ENCODE data around the gene RANBP9. TPM values are rescaled to one million over a fixed set of nuclear protein-coding genes. Genes with fewer than 3 reads are reported as not detected.
A peak's percentile ranks its signal among the peaks of the same experiment; 100 is the strongest.

Gene RANBP9
- total RNA-seq, 1 donor from 2014 or later, result 39.1 TPM

DNA sequence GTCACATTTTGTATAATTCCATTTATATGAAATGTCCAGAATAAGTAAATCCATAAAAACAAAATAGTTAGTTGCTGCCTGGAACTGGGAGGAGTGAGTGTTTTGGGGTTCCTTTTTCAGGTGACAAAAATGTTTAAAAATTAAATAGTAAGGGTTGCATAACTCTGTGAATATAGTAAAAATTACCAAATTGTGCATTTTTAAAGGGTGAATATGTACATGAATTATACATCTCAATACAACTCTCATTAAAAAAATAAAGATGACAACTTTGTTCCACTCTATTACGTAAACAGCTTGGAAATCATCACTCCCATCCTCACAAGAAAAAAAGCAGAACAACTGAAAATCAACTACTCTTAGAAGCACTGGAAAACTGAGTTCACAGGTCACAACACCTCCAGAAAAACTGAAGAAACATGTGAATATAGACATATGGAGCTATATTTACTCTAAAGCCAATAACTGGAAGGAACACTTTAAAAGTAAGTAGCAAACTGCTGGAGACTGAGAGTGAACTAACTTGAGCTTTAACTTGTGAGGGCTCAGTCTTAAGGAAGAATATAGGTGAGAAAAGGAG, 40.0 kb downstream of the RANBP9 start:
- no peak overlapping the region for H3K4me3 ChIP-seq (ENCODE audit: low read length in 3 of 3)
- no peak overlapping the region for H3K27ac ChIP-seq (ENCODE audit: low read depth, low read length)
- no peaks in the 10 kb centered on the region for H3K36me3 ChIP-seq (ENCODE audit: control insufficient read depth in 3 of 3, insufficient read depth in 3 of 3, low read length in 3 of 3)
- no peaks in the 10 kb centered on the region for H3K27me3 ChIP-seq (ENCODE audit: control insufficient read depth in 3 of 3, insufficient read depth in 3 of 3, low read length in 3 of 3)
- H3K4me1 ChIP-seq (ENCODE audit: control insufficient read depth in 3 of 3, insufficient read depth in 3 of 3, low read length in 3 of 3), result peaks cover 0 to 2% (median 0%) of the 10 kb centered on the region in 3 donors
- peaks cover 0 to 2% (median 0%) of the 10 kb centered on the region in 3 donors for H3K9me3 ChIP-seq (ENCODE audit: control insufficient read depth in 3 of 3, low read length in 3 of 3)
- peak overlapping the region in 1 of 3 donors; percentile 47 for H3K9ac ChIP-seq (ENCODE audit: low read depth in 1 of 3, low read length in 3 of 3)

- no peaks in the 10 kb centered on the region for H3K36me3 ChIP-seq (ENCODE audit: control insufficient read depth in 3 of 3, insufficient read depth in 3 of 3, low read length in 3 of 3)
- peaks cover 0 to 4% (median 0%) of the 10 kb centered on the region in 3 donors for H3K4me1 ChIP-seq (ENCODE audit: control insufficient read depth in 3 of 3, insufficient read depth in 3 of 3, low read length in 3 of 3)
- no peaks in the 10 kb centered on the region for H3K27me3 ChIP-seq (ENCODE audit: control insufficient read depth in 3 of 3, insufficient read depth in 3 of 3, low read length in 3 of 3)
- no peak overlapping the region for H3K27ac ChIP-seq (ENCODE audit: low read depth, low read length)
- no peak overlapping the region for H3K4me3 ChIP-seq (ENCODE audit: low read length in 3 of 3)
- H3K9ac ChIP-seq (ENCODE audit: low read depth in 1 of 3, low read length in 3 of 3), result no peak overlapping the region
- H3K9me3 ChIP-seq (ENCODE audit: control insufficient read depth in 3 of 3, low read length in 3 of 3), result no peaks in the 10 kb centered on the region
Measured at GRCh38 chr6:13669476-13669875, 42.2 kb downstream of the RANBP9 start.

DNA sequence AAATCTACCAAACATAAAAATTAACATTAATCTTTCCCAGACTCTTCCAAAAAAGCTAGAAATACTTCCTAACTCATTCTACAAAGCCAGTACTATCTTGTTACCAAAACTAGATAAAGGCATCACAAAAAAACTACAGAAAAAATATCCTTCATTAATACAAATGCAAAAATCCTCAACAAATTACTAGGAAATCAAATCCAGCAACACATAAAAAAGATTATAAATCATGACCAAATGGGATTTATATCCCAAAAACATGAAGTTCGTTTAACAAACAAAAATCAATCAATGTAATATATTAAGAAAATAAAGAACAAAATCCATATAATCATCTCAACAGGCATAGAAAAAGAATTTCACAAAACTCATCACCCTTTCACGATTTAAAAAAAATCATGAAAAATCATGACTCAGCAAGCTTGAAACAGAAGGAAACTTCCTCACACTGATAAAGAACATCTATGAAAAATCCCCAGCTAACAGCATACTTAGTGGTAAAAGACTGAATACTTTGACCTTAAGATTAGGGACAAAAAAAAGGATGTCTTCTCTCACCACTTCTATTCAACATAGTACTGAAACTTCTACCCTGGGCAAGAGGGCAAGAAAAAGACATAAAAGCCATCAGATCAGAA, 43.2 kb downstream of the RANBP9 start:
- H3K27me3 ChIP-seq (ENCODE audit: control insufficient read depth in 3 of 3, insufficient read depth in 3 of 3, low read length in 3 of 3), result no peaks in the 10 kb centered on the region
- no peak overlapping the region for H3K4me3 ChIP-seq (ENCODE audit: low read length in 3 of 3)
- no peaks in the 10 kb centered on the region for H3K36me3 ChIP-seq (ENCODE audit: control insufficient read depth in 3 of 3, insufficient read depth in 3 of 3, low read length in 3 of 3)
- H3K9me3 ChIP-seq (ENCODE audit: control insufficient read depth in 3 of 3, low read length in 3 of 3), result no peaks in the 10 kb centered on the region
- H3K9ac ChIP-seq (ENCODE audit: low read depth in 1 of 3, low read length in 3 of 3), result no peak overlapping the region
- H3K4me1 ChIP-seq (ENCODE audit: control insufficient read depth in 3 of 3, insufficient read depth in 3 of 3, low read length in 3 of 3), result peaks cover under 1 to 6% (median under 1%) of the 10 kb centered on the region in 3 donors
- no peak overlapping the region for H3K27ac ChIP-seq (ENCODE audit: low read depth, low read length)

DNA sequence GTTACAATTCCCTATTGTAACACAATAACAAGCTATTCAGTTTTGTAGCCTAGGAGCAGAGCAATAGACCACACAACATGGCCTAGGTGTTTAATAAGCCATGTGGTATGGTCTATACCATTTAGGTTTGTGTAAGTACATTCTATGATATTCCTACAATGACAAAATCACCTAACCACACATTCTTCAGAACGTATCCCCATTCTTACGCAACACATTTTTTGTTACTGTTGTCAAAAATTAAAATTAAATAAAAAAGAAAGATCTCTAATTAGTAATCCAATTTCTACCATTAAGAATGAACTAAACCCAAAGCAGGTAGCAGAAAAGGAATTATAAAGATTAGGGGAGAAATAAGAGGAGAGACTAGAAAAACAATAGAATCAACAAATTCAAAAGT, 44.0 kb downstream of the RANBP9 start:
- peaks cover 3 to 6% (median 3%) of the 10 kb centered on the region in 3 donors for H3K4me1 ChIP-seq (ENCODE audit: control insufficient read depth in 3 of 3, insufficient read depth in 3 of 3, low read length in 3 of 3)
- H3K27ac ChIP-seq (ENCODE audit: low read depth, low read length), result no peak overlapping the region
- no peaks in the 10 kb centered on the region for H3K27me3 ChIP-seq (ENCODE audit: control insufficient read depth in 3 of 3, insufficient read depth in 3 of 3, low read length in 3 of 3)
- H3K9ac ChIP-seq (ENCODE audit: low read depth in 1 of 3, low read length in 3 of 3), result no peak overlapping the region
- no peak overlapping the region for H3K4me3 ChIP-seq (ENCODE audit: low read length in 3 of 3)
- H3K9me3 ChIP-seq (ENCODE audit: control insufficient read depth in 3 of 3, low read length in 3 of 3), result no peaks in the 10 kb centered on the region
- H3K36me3 ChIP-seq (ENCODE audit: control insufficient read depth in 3 of 3, insufficient read depth in 3 of 3, low read length in 3 of 3), result no peaks in the 10 kb centered on the region

DNA sequence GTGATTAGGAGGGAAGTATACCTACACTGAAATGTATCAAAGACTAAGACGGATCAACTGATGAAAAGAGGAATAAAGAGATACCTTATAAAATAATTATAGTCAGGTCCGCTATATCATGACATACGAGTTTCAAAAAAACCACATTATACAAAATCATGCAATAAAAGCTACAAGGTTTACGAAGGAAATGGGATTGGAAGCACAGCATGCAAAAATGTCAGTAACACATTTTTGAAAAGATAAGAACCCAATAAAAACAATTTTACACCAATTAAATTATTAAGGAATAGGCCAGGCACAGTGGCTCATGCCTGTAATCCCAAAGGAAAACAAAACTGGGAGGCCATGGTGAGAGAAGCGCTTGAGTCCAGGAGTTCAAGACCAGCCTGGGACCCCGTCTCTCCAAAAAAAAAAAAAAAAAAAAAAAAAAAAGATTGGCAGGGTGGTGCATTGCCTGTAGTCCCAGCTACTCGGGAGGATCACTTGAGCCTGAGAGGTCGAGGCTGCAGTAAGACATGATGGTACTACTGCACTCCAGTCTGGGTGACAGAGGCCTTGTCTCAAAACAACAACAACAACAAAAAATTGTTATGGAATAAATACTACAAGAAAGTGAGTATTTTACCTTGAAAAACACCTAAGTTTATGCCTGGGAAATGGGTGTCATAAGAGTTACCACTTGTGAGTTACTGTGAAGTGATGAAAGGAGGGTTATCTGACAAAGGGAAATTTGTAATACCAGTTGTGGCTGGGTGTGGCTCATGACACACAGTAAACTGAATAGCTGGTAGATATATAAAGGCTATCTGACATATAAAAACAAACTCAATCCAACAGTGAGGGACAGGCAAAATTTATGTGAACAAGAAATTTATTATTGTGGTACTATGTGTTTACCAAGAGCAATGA, 45.2 kb downstream of the RANBP9 start:
- Histone ChIP-seq H3K36me3 (ENCODE audit: control insufficient read depth in 3 of 3, insufficient read depth in 3 of 3, low read length in 3 of 3) (no peaks in the 10 kb centered on the region), H3K4me3 (ENCODE audit: low read length in 3 of 3) (no peak overlapping the region), H3K9ac (ENCODE audit: low read depth in 1 of 3, low read length in 3 of 3) (no peak overlapping the region), H3K27ac (ENCODE audit: low read depth, low read length) (no peak overlapping the region), H3K27me3 (ENCODE audit: control insufficient read depth in 3 of 3, insufficient read depth in 3 of 3, low read length in 3 of 3) (no peaks in the 10 kb centered on the region), H3K9me3 (ENCODE audit: control insufficient read depth in 3 of 3, low read length in 3 of 3) (no peaks in the 10 kb centered on the region), H3K4me1 (ENCODE audit: control insufficient read depth in 3 of 3, insufficient read depth in 3 of 3, low read length in 3 of 3) (peaks cover 3 to 9% (median 3%) of the 10 kb centered on the region in 3 donors)

DNA sequence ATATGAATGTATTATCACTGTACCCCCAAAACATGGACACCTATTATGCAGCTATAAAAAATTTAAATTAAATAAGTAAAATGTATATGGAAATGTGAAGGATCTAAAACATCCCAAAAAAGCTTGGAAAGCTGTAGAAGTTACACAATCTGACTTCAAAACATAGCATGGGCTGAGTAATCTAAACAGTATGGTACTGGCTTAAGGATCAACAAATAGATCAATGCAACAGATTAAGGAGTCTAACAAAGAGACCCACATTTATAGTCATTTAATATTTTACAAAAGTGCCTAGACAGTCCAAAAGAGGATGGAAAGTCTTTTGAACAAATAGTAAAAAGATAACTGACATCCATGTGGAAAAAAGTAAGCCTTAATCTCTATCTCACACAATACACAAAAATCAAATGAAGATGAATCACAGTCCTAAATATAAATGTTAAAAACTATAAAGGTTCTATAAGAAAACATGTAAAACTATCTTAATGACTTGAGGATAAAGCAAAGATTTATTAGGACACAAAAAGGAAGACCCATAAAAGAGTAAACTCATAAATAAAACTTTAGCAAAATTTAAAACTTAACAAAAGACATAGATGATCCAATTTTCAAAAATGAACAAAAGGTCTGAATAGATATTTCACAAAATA, 46.8 kb downstream of the RANBP9 start:
- H3K27ac ChIP-seq (ENCODE audit: low read depth, low read length), result no peak overlapping the region
- H3K36me3 ChIP-seq (ENCODE audit: control insufficient read depth in 3 of 3, insufficient read depth in 3 of 3, low read length in 3 of 3), result no peaks in the 10 kb centered on the region
- no peak overlapping the region for H3K9ac ChIP-seq (ENCODE audit: low read depth in 1 of 3, low read length in 3 of 3)
- H3K27me3 ChIP-seq (ENCODE audit: control insufficient read depth in 3 of 3, insufficient read depth in 3 of 3, low read length in 3 of 3), result no peaks in the 10 kb centered on the region
- H3K4me3 ChIP-seq (ENCODE audit: low read length in 3 of 3), result no peak overlapping the region
- H3K4me1 ChIP-seq (ENCODE audit: control insufficient read depth in 3 of 3, insufficient read depth in 3 of 3, low read length in 3 of 3), result peaks cover 3 to 12% (median 3%) of the 10 kb centered on the region in 3 donors
- H3K9me3 ChIP-seq (ENCODE audit: control insufficient read depth in 3 of 3, low read length in 3 of 3), result no peaks in the 10 kb centered on the region

DNA sequence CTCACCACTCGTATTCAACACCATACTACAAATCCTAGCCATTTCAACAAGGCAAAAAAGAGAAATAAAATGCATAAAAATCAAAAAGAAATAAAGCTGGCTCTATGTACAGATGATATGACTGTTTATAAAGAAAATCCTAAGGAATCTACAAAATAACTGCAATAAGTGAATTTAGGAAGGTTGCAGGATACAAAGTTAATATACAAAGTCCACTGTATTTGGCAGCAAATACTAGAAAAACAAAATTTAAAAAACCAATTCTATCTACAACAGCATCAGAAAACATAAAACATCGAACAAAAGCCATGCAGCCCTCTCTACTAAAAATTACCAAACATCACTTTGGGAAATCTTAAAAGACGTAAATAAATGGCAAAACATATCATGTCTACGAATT, 47.6 kb downstream of the RANBP9 start:
- Histone ChIP-seq H3K9me3 (ENCODE audit: control insufficient read depth in 3 of 3, low read length in 3 of 3) (no peaks in the 10 kb centered on the region), H3K27ac (ENCODE audit: low read depth, low read length) (no peak overlapping the region), H3K9ac (ENCODE audit: low read depth in 1 of 3, low read length in 3 of 3) (no peak overlapping the region), H3K4me3 (ENCODE audit: low read length in 3 of 3) (no peak overlapping the region), H3K36me3 (ENCODE audit: control insufficient read depth in 3 of 3, insufficient read depth in 3 of 3, low read length in 3 of 3) (no peaks in the 10 kb centered on the region), H3K4me1 (ENCODE audit: control insufficient read depth in 3 of 3, insufficient read depth in 3 of 3, low read length in 3 of 3) (peaks cover 3 to 12% (median 3%) of the 10 kb centered on the region in 3 donors), H3K27me3 (ENCODE audit: control insufficient read depth in 3 of 3, insufficient read depth in 3 of 3, low read length in 3 of 3) (no peaks in the 10 kb centered on the region)

DNA sequence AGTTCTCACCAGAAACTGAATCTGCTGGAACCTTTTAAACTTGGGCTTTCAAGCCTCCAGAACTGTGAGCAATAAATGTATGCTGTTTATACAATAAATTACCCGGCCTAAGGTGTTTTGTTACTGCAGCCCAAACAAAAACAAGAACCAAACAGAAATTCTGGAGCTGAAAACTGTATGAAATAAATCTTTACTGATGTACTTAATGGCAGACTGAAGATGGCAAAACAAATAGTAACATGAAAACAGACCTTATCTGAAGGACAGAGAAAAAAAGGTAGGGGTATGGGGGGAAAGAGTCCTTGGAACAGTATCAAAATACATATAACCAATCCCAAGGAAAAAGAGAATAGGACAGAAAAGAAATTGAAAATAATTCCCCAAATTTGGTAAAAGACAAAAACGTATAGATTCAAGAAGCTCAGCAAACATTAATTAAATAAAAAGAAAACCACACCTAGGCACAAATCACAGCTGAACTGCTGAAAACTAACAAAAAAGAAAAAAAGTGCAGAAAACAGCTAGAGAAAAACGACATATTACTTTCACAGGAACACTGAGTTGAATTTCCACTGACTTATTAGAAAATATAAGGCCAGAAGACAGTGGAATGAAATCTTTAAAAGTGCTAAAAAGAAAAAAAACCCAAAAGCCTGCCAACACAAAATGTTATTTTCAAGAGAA, 48.8 kb downstream of the RANBP9 start:
- Histone ChIP-seq H3K4me1 (ENCODE audit: control insufficient read depth in 3 of 3, insufficient read depth in 3 of 3, low read length in 3 of 3) (peaks cover 3 to 12% (median 3%) of the 10 kb centered on the region in 3 donors), H3K36me3 (ENCODE audit: control insufficient read depth in 3 of 3, insufficient read depth in 3 of 3, low read length in 3 of 3) (no peaks in the 10 kb centered on the region), H3K9ac (ENCODE audit: low read depth in 1 of 3, low read length in 3 of 3) (no peak overlapping the region), H3K27me3 (ENCODE audit: control insufficient read depth in 3 of 3, insufficient read depth in 3 of 3, low read length in 3 of 3) (no peaks in the 10 kb centered on the region), H3K9me3 (ENCODE audit: control insufficient read depth in 3 of 3, low read length in 3 of 3) (no peaks in the 10 kb centered on the region), H3K27ac (ENCODE audit: low read depth, low read length) (no peak overlapping the region), H3K4me3 (ENCODE audit: low read length in 3 of 3) (no peak overlapping the region)

- H3K4me1 ChIP-seq (ENCODE audit: control insufficient read depth in 3 of 3, insufficient read depth in 3 of 3, low read length in 3 of 3), result peaks cover 3 to 10% (median 3%) of the 10 kb centered on the region in 3 donors
- no peaks in the 10 kb centered on the region for H3K36me3 ChIP-seq (ENCODE audit: control insufficient read depth in 3 of 3, insufficient read depth in 3 of 3, low read length in 3 of 3)
- no peak overlapping the region for H3K4me3 ChIP-seq (ENCODE audit: low read length in 3 of 3)
- H3K9ac ChIP-seq (ENCODE audit: low read depth in 1 of 3, low read length in 3 of 3), result no peak overlapping the region
- H3K27me3 ChIP-seq (ENCODE audit: control insufficient read depth in 3 of 3, insufficient read depth in 3 of 3, low read length in 3 of 3), result no peaks in the 10 kb centered on the region
- no peaks in the 10 kb centered on the region for H3K9me3 ChIP-seq (ENCODE audit: control insufficient read depth in 3 of 3, low read length in 3 of 3)
- no peak overlapping the region for H3K27ac ChIP-seq (ENCODE audit: low read depth, low read length)
Measured at GRCh38 chr6:13661647-13662046, 50.0 kb downstream of the RANBP9 start.

Data from skeletal muscle tissue (tissue), 4 donors.